Mesendoderm (in vitro differentiated cells): ENCODE data around the gene RHBDL3.
"Not testable (repeated sequence)": the region's sequence is repeated elsewhere in the genome, so short reads cannot be mapped to it uniquely, and the experiment has no call there.

Experiments
- DNase-seq: peaks from one replicate; pipeline ENCODE4 v3.0.0; 2013
- H2AK5ac ChIP-seq: 2 replicates; pipeline ENCODE4 v1.6.1; 2013; ENCODE audit warnings: low read length, inconsistent platforms
- H2BK120ac ChIP-seq: 2 replicates; pipeline ENCODE4 v1.6.1; 2013; ENCODE audit warnings: low read depth, mild to moderate bottlenecking, low read length, moderate library complexity, mixed read lengths
- H2BK15ac ChIP-seq: replicated peaks from 2 replicates; pipeline ENCODE4 v1.6.1; 2013; ENCODE audit warnings: low read depth, mild to moderate bottlenecking, moderate library complexity
- H2BK5ac ChIP-seq: 2 replicates; pipeline ENCODE4 v1.6.1; 2013; ENCODE audit warnings: low read length, inconsistent platforms
- H3K18ac ChIP-seq: 2 replicates; pipeline ENCODE4 v1.6.1; 2013; ENCODE audit warnings: mild to moderate bottlenecking, low read length, mixed read lengths
- H3K23ac ChIP-seq: one replicate; pipeline ENCODE4 v1.6.1; 2013; ENCODE audit warnings: low read length
- H3K27ac ChIP-seq: 2 replicates; pipeline ENCODE4 v1.5.1; 2013; ENCODE audit warnings: low read depth, mild to moderate bottlenecking, inconsistent platforms, low read length, moderate library complexity
- H3K27me3 ChIP-seq: 2 replicates; pipeline ENCODE4 v1.6.1; 2013; ENCODE audit warnings: low read length, control low read depth, mild to moderate bottlenecking, inconsistent platforms; ENCODE audit not compliant: insufficient read depth, poor library complexity
- H3K36me3 ChIP-seq: 2 replicates; pipeline ENCODE4 v1.6.1; 2013; ENCODE audit warnings: low read length, inconsistent platforms; ENCODE audit not compliant: control insufficient read depth, insufficient read depth
- H3K4ac ChIP-seq: one replicate; pipeline ENCODE4 v1.6.1; 2013; ENCODE audit warnings: low read depth, mild to moderate bottlenecking, low read length, moderate library complexity
- H3K4me1 ChIP-seq: 2 replicates; pipeline ENCODE4 v1.6.1; 2013; ENCODE audit warnings: low read depth, low read length, inconsistent platforms; ENCODE audit not compliant: control insufficient read depth
- H3K4me2 ChIP-seq: 2 replicates; pipeline ENCODE4 v1.6.1; 2013; ENCODE audit warnings: low read length
- H3K4me3 ChIP-seq: 2 replicates; pipeline ENCODE4 v1.5.1; 2013; ENCODE audit warnings: mild to moderate bottlenecking, low read length
- H3K56ac ChIP-seq: one replicate; pipeline ENCODE4 v1.6.1; 2013; ENCODE audit warnings: low read length
- H3K79me1 ChIP-seq: 2 replicates; pipeline ENCODE4 v1.6.1; 2013; ENCODE audit warnings: low read length, inconsistent platforms
- H3K79me2 ChIP-seq: 2 replicates; pipeline ENCODE4 v1.6.1; 2013; ENCODE audit warnings: mild to moderate bottlenecking, low read length; ENCODE audit not compliant: control insufficient read depth, insufficient read depth
- H3K9ac ChIP-seq: 2 replicates; pipeline ENCODE4 v1.6.1; 2013; ENCODE audit warnings: low read length, inconsistent platforms
- H4K5ac ChIP-seq: one replicate; pipeline ENCODE4 v1.6.1; 2013; ENCODE audit warnings: low read length
- H4K8ac ChIP-seq: one replicate; pipeline ENCODE4 v1.6.1; 2013; ENCODE audit warnings: low read depth, mild to moderate bottlenecking, control low read depth, low read length, moderate library complexity
- whole genome bisulfite sequencing: extraction: QIAGEN DNeasy Blood & Tissue Kit; methylation state at CpG from one replicate; pipeline ENCODE4 v1.1.7; 2013; ENCODE audit warnings: low lambda C conversion rate, missing lambda C conversion rate; ENCODE audit not compliant: insufficient coverage; ENCODE audit errors: extremely low coverage; 5-methylcytosine and 5-hydroxymethylcytosine counted together

The RHBDL3 gene

DNA sequence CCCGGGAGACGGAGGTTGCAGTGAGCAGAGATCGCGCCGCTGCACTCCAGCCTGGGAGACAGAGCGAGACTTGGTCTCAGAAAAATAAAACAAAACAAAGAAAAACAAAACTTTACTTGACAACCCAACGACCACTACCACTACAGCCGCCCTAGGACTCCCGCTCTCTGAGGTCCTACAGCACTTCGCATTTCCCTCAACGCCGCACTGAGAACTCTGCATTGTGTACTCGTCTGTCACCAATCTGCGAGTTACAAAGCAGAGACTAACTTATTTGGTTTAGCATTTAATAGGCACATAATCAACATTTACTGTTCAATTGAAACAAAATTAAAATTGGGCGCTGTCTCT lies 83.8 kb downstream of the RHBDL3 start:
- no peak overlapping the region for H2AK5ac ChIP-seq
- no peaks in the 10 kb centered on the region for H3K36me3 ChIP-seq
- H3K4me3 ChIP-seq, result peak overlapping the region; percentile 17
- H3K79me2 ChIP-seq, result peaks cover 40% of the 10 kb centered on the region
- H4K8ac ChIP-seq, result peak overlapping the region; percentile 67
- H2BK5ac ChIP-seq, result no peak overlapping the region
- no peak overlapping the region for H4K5ac ChIP-seq
- no peak overlapping the region for H3K27ac ChIP-seq
- no peak overlapping the region for H3K18ac ChIP-seq
- peak overlapping the region; percentile 14 for H3K4me2 ChIP-seq
- WGBS, result no CpG with 5 or more reads among the region's 15 CpGs
- H3K79me1 ChIP-seq, result peaks cover 1% of the 10 kb centered on the region
- peak; percentile 29 for DNase-seq
- no peak overlapping the region for H2BK15ac ChIP-seq
- H3K4ac ChIP-seq, result peak overlapping the region; percentile 82
- peak overlapping the region; percentile 75 for H3K9ac ChIP-seq
- H3K4me1 ChIP-seq, result no peaks in the 10 kb centered on the region
- no peaks in the 10 kb centered on the region for H3K27me3 ChIP-seq
- H2BK120ac ChIP-seq, result no peak overlapping the region
- peak overlapping the region; percentile 80 for H3K56ac ChIP-seq
- no peak overlapping the region for H3K23ac ChIP-seq

DNA sequence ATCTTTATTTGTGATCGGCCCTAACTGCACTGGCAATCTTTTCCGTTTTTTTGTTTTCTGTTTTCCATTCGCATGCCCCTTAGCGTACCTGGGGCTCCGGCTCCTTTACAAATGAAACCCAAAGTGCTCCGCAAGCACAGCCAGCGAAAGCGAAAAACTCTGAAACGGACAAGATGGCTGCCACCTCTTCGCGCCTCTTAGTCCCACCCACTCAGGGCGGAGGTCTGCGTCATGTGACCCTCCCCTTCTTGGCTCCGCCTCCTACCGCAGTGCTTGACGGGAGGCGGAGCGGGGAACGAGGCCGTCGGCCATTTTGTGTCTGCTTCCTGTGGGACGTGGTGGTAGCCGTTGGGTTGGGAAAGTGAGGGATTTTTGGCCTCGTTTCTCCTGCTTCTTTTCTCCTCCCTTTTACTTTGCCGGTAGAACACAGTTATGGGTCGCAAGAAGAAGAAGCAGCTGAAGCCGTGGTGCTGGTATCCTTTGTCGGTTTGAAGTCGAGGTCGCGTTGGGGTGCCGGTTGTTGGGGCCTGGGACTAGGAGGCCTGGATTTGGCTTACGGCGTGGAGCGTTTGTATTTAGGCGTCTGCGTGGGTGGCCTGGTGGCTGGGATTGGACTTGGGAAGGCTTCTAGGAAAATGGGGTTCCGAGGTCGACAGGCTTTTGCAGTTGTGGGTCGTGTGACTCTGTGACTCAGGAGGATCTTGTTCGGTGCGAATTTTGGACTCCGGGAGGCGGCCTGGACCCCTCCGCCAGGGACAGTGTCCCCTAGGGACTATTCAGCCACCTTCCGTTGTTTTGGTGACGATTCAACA lies 84.4 kb downstream of the RHBDL3 start, which contains the start of gene ZNF207:
Gene ZNF207, plus strand, starts transcription at position 304 of the 812 bp plus-strand sequence. Its CDS starts 129 bp downstream, at position 433.
- H2BK120ac ChIP-seq, result peak within 1 kb of the TSS; percentile 34
- peak within 1 kb of the TSS; percentile 81 for H3K27ac ChIP-seq
- peak within 1 kb of the TSS; percentile 83 for H4K8ac ChIP-seq
- H2BK15ac ChIP-seq, result no peak within 1 kb of the TSS
- H3K4me1 ChIP-seq, result no peaks in the 10 kb centered on the region
- no CpG with 5 or more reads among the region's 47 CpGs for WGBS
- peak within 1 kb of the TSS; percentile 14 for H3K4me2 ChIP-seq
- H3K4ac ChIP-seq, result peak within 1 kb of the TSS; percentile 98
- peak within 1 kb of the TSS; percentile 100 for H3K56ac ChIP-seq
- DNase-seq, result peak; percentile 98
- peak within 1 kb of the TSS; percentile 100 for H3K4me3 ChIP-seq
- H3K79me1 ChIP-seq, result peaks cover 1% of the 10 kb centered on the region
- H3K79me2 ChIP-seq, result peaks cover 46% of the 10 kb centered on the region
- H3K27me3 ChIP-seq, result no peaks in the 10 kb centered on the region
- peak within 1 kb of the TSS; percentile 90 for H4K5ac ChIP-seq
- peak within 1 kb of the TSS; percentile 96 for H2BK5ac ChIP-seq
- H3K36me3 ChIP-seq, result no peaks in the 10 kb centered on the region
- H3K9ac ChIP-seq, result peak within 1 kb of the TSS; percentile 100
- H3K23ac ChIP-seq, result no peak within 1 kb of the TSS
- H3K18ac ChIP-seq, result peak within 1 kb of the TSS; percentile 94
- peak within 1 kb of the TSS; percentile 100 for H2AK5ac ChIP-seq

DNA sequence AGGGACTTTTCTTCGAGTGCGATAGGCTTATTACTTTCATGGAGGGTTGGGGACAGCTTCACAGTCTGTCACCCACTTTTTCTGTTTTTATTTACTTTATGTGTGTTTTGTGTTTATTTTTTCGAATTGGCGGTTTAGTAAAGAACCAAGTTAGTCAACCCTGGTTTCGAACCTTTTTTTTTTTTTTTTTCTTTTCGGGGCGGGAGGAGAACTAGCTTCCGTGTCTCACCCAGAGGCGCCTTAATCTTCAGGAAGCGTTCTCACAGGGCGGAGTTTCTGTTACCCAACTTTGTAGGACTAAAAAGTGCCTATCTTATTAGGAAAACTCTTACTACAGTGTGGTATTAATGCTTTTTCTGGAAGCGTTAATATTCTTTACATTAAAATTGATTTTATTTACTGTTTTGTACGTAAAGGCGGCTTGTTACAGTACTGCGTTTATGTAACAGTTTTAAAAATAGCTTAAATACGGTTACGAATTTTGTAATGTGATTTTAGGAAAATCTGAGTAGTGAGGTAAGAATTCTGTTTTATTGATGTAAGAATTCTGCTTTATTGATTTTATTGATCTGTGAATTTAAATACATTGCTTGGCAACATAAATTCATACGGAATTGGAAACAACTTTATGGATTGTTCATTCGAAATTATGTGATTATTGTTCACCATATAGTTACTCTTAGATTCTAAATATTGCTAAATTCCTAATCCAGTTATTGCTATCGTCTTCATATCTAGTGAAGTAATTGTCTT lies 85.2 kb downstream of the RHBDL3 start:
- WGBS, result no CpG with 5 or more reads among the region's 20 CpGs
- H3K4me1 ChIP-seq, result no peaks in the 10 kb centered on the region
- peak overlapping the region; percentile 96 for H2BK5ac ChIP-seq
- peaks cover 1% of the 10 kb centered on the region for H3K79me1 ChIP-seq
- peak; percentile 75 for DNase-seq
- H2AK5ac ChIP-seq, result peak overlapping the region; percentile 100
- no peak overlapping the region for H3K23ac ChIP-seq
- H3K36me3 ChIP-seq, result no peaks in the 10 kb centered on the region
- peak overlapping the region; percentile 25 for H3K4me2 ChIP-seq
- peak overlapping the region; percentile 94 for H3K18ac ChIP-seq
- peaks cover 54% of the 10 kb centered on the region for H3K79me2 ChIP-seq
- H3K27me3 ChIP-seq, result no peaks in the 10 kb centered on the region
- no peak overlapping the region for H2BK15ac ChIP-seq
- peak overlapping the region; percentile 98 for H3K4ac ChIP-seq
- H4K5ac ChIP-seq, result no peak overlapping the region
- H3K27ac ChIP-seq, result peak overlapping the region; percentile 81
- peak overlapping the region; percentile 100 for H3K56ac ChIP-seq
- H2BK120ac ChIP-seq, result peak overlapping the region; percentile 34
- peak overlapping the region; percentile 100 for H3K4me3 ChIP-seq
- peak overlapping the region; percentile 100 for H3K9ac ChIP-seq
- H4K8ac ChIP-seq, result no peak overlapping the region

DNA sequence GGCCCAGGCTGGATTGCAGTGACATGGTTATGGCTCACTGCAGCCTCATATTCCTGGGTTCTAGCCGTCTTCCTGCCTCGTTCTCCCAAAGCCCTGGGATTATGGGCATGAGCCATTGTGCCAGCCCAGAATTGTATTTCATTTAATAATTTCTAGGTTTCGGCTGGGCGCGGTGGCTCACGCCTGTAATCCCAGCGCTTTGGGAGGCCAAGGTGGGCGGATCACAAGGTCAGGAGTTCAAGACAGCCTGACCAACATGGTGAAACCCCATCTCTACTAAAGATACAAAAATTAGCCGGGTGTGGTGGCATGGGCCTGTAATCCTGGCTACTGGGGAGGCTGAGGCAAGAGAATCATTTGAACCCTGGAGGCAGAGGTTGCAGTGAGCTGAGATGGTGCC lies 87.1 kb downstream of the RHBDL3 start:
- not testable (repeated sequence) for H2BK15ac ChIP-seq, H3K79me1 ChIP-seq, H3K4ac ChIP-seq, H4K5ac ChIP-seq, H4K8ac ChIP-seq, H3K18ac ChIP-seq, H3K4me3 ChIP-seq, H3K23ac ChIP-seq, H3K36me3 ChIP-seq, H3K27me3 ChIP-seq, H2BK120ac ChIP-seq, H2AK5ac ChIP-seq, H3K9ac ChIP-seq, H3K4me1 ChIP-seq, DNase-seq, H3K27ac ChIP-seq, H3K56ac ChIP-seq, H2BK5ac ChIP-seq
- Histone ChIP-seq H3K79me2 (peaks cover 65% of the 10 kb centered on the region), H3K4me2 (peak overlapping the region; percentile 7)
- no CpG with 5 or more reads among the region's 9 CpGs for WGBS

DNA sequence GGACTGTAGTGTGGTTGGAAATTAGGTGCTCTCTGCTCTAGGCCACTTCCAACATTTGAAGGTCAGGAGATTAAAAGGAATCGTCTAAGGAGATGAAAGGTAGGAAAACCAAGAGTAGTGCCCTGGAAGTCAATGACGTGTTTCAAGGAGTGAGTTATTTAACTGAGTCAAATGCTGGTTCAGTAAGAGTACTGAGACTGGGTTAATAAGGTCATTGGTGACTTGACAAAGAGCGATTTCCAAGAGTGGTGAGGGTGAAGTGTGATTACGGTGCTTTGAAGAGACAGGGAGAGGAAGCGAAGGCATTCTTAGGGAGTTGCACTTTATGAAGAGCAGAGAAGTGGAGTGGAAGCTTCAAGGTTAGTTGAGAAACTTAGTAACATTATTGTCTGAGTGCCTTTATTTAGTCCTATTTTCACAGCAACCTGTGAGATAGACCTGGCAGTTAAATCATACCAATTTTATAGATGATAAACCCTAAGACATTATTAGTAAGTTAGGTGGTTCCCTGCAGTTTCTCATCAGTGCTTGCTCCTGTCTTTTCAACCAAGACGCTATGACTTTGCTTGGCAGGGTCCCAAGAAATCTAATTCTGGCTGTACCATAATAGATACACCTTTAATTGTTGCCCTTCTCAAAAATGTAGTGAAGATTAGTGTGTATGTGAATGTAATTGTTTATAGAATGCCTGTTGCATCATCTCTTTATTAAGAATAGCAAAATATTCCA lies 90.2 kb downstream of the RHBDL3 start:
- Histone ChIP-seq H4K5ac (no peak overlapping the region), H3K4ac (no peak overlapping the region), H3K4me2 (no peak overlapping the region), H3K9ac (no peak overlapping the region), H3K79me1 (no peaks in the 10 kb centered on the region), H4K8ac (no peak overlapping the region), H3K27ac (no peak overlapping the region), H3K4me3 (no peak overlapping the region), H3K18ac (no peak overlapping the region), H3K79me2 (peaks cover 70% of the 10 kb centered on the region), H2BK120ac (no peak overlapping the region), H3K27me3 (no peaks in the 10 kb centered on the region), H3K4me1 (no peaks in the 10 kb centered on the region), H2BK15ac (no peak overlapping the region), H3K23ac (no peak overlapping the region), H3K36me3 (peaks cover 6% of the 10 kb centered on the region), H2BK5ac (no peak overlapping the region), H2AK5ac (no peak overlapping the region), H3K56ac (peak overlapping the region; percentile 17)
- WGBS, result no CpG with 5 or more reads among the region's 6 CpGs
- DNase-seq, result no peak
